ELF-1 (cell line): ENCODE results near the gene BRS3.
"Not testable (repeated sequence)": the region's sequence is repeated elsewhere in the genome, so short reads cannot be mapped to it uniquely, and the experiment has no call there.

Source experiments
- DNase-seq: peaks from one replicate; pipeline ENCODE4 v3.0.0-alpha.2; 2016; ENCODE audit warnings: low read depth, low spot score

Gene BRS3

DNA sequence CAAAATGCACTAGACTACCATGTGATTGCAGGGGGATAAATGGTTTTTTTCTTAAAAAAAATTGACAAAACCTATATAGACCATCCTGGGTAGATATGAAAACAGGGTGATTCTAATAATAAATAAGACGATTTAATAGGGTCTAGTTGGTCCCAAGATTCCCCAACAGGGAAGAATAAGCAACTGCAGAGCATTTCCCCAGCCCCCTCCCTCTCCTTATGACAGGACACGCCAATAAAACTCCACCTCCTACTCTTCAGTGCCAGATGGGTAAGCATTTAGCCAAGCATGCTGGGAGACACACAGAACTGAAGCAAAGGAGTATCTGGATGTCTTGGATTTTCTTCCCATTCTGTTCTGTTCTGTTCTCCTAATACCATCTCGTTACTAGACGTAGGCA is at the start of gene BRS3:
Gene BRS3 (plus strand): TSS at position 301 of the 400 bp plus-strand sequence. CDS start 168 bp downstream, outside the sequence.
- DNase-seq: no peak

DNA sequence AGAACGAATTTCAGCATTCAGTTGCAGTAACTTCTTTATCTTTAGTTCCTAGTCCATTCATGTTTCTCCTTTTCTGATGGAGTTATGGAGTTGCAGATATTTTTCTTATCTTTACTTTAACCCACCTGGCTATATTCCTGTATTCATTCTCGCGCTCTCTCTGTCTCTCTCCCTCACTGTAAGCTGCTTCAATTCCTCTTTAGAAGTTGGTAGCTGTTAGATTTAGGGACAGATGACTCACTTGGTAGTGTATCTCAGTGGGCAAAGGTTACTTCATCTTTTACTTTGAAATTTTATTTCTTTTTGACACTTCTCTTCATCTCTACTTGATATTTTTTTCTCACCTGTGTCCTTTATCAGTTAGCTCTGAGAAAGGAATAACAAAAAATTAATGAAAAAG is 49.6 kb upstream of the BRS3 start:
- DNase-seq: no peak

DNA sequence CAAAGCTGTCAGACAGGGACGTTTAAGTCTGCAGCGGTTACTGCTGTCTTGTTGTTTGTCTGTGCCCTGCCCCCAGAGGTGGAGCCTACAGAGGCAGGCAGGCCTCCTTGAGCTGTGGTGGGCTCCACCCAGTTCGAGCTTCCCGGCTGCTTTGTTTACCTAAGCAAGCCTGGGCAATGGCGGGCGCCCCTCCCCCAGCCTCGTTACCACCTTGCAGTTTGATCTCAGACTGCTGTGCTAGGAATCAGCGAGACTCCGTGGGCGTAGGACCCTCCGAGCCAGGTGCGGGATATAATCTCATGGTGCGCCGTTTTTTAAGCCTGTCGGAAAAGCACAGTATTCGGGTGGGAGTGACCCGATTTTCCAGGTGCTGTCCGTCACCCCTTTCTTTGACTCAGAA is 42.1 kb upstream of the BRS3 start:
- not testable (repeated sequence) for DNase-seq

DNA sequence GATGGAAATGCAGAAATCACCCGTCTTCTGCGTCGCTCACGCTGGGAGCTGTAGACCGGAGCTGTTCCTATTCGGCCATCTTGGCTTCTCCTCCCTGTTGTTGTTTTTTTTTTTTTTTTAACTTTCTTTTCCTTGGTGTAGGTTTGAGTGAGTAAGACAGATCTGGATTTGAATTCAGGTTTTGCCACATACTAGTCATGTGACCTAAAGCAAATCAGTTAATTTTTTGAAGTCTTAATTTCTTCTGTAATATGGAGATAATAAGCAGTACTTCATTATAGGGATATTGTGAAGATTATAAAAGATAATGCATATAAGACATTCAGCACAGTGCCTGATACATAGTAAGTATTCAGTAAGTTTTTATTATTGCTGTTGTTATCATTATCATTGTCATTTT is 41.5 kb upstream of the BRS3 start:
- no peak for DNase-seq

DNA sequence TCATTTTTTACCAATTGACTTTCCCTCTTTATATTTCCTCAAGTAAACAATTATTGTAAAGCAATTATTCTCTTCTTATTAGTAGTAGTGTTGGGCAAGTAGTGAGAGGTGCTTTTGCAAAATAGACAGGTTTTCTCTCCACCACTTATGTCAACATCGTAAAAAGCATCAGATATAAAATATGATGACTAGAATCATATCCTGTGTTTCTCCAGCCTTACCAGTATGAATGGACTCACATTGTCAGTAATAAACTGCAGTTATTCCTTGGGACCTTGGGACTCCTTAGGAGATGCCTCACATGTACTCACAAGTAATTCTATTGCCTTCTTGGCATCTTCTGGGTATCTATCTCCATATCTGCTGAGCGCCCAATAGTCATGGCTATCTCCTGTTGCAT is 40.4 kb upstream of the BRS3 start:
- DNase-seq: no peak

DNA sequence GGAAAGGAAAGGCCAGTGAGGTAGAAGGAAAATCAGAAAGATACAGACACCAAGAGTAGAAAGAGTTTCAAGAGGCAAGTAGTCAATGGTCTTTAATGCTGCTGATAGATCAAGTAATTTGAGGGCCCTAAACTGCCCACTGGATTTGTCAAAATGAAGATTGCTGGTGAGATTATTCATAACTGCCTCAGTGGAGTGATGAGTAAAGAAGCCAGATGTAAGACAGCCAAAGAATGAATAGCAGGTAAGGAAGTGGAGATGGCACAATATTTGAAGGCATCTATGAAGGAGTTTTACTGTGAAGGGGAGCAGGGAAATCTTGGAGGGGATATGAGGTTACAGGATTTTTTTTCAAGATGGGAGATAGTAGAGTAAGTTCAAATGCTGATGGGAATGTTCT is 39.8 kb upstream of the BRS3 start:
- no peak for DNase-seq

DNA sequence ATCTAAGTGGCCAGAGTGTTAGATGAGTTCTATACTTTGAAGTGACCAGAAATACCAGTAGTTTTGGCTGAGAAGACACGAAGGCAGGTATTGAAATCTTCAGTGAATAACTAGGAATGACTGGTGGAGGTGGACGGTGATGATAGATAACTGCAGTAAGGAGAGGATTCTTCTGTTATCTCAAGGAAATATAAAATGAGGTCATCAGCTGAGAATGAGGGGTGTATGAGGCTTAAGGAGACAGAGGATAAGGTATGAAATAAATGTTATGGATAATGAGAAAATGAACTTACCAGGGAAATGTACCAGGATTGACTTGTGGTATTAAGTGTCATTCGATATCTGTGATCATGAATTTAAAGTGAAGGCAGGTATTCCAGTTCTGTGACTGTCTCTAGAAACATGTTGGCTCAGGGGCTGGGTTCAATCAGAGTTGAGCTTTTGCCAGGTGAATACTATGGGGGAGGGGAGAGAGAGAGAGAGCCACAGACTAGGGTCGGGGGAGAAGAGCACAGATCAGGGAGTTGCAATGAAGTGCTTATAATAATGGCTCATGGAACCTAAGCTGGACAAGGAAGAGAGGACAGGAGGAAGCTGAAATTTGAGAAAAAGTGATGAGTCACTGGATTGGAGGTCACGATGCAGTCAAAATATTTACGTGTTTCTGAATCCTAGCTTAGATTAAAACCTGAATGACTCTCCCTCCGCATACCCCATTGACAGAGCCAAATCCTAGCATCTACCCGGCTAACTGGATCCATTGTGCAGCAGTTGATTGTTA is 37.5 kb upstream of the BRS3 start:
- DNase-seq: no peak

DNA sequence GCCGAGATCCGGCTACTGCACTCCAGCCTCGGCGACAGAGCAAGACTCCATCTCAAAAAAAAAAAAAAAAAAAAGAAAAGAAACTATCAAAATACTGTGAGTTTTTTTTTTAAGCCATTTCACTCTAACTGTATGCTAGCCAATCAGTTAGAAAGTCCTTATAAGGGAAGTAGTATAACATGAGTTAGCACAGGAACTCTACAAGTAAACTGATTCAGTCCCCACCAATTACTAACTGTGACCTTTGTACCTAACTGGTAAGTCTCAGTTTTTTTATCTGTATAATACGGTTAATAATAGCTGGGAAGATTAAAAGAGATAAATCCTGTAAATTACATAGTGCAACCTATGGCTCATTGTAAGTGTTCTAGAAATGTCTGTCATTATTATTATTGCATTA is 35.1 kb upstream of the BRS3 start:
- DNase-seq: no peak

DNA sequence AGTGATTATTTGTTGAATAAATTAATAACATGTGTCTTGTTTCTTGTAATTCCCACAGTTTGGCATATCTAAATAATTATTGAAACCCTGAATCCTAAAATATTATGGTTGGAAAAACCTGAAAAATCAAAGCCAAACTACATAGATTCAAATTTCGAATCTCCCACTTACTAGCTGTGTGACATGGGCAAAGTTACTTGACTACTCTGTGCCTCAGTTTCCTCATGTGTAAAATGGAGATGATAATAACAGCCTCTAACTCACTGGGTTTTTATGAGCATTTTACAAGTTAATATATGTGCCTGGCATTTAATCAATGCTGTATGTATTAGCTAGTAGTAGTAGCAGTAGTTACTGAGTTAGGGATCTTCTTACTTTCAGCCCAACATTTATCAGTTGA is 34.6 kb upstream of the BRS3 start:
- DNase-seq: no peak

DNA sequence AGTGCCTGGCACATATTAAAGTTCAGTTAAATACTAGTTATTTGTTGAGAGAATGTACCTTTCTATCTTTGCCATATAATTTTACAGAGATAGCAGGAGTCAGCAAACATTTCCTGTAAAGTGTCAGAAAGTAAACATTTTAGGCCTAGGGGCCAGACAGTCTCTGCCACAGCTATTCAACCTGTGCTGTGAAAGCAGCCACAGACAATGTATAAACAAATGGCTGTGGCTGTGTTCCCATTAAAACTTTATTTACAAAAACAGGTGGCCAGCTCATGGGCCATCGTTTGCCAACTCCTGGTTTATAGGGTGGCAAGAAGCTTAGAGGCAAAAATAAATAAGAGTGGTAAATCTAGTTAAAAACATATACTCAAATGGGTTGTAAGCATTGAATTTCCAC is 34.0 kb upstream of the BRS3 start:
- DNase-seq: no peak

DNA sequence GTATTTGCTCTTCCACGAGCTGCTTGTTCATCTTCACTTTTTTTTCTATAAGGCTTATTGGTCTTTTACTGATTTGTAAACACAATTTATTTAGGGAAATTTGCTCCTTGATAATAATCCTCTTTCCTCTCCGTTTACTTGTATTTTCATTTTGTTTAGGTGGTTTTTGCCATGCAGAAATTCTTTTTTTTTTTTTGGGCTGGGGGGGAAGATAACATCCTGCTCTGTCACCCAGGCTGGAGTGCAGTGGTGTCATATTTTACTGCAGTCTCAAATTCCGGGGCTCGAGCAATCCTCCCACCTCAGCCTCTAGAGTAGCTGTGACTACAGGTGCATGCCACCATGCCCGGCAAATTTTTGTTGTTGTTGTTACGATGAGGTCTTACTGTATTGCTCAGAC is 31.6 kb upstream of the BRS3 start:
- DNase-seq: no peak

DNA sequence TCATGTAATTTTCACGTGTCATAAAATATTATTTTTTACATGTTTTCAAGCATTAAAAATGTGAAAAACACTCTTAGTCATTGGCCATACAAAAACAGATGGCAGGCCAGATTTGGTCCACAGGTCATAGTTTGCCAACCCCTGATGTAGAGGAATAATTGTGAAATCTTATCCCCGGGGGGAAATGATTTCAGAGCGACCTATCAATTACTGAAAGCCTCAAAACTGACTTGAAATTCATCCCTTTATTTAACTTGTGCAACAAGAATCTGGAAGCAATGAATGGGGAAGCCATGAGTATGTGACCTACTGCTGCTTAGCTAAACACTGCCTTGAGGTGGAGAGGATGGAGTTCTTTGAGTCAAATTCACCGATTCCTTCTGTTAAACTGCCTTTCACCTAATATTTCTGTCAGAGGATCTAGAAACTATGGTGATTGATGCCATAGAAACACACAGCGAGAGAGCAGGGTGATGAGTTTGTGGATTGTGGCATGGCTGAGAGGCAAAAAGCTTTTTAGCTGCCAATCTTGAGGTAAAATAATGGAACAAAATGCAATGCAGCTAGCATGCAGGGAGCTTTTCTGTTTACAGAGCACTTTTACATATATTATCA is 30.3 kb upstream of the BRS3 start:
- DNase-seq: no peak

DNA sequence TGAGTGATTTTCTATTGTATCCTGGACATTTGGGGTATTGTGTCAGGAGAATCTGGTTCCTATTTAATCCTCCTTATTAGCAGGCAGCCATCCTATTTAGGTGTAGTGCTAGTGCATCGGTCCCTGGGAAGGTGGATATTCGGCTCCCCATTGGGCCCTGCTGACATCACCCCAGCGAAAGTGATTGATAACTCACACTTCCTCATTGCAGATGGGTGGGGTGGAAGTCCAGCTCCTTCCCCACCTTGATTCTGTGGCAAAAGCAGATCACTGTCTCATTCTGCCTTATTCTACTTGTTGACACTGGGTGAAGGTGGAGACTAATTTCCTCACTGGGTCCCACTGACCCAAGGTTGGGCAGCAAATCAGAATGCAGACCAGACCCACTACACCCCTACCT is 23.2 kb upstream of the BRS3 start:
- no peak for DNase-seq

DNA sequence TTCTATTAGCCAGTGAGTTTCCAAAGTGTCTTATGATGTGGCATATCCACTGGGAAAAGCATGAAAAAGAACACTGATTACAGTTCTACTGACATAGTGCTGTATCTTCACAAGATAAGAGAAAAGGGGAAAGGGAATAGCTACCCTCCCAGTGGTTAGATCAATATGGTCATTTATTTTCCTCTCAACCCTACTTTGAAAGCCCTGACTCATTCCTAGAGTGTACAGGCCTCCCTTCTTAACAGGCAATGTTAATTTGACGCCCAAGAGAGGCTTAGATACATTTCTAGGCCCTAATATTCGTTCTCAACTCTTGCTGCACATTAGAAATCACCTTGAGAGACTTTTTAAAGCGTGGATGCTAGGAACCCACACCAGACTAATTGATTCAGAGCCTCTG is 20.4 kb upstream of the BRS3 start:
- no peak for DNase-seq

DNA sequence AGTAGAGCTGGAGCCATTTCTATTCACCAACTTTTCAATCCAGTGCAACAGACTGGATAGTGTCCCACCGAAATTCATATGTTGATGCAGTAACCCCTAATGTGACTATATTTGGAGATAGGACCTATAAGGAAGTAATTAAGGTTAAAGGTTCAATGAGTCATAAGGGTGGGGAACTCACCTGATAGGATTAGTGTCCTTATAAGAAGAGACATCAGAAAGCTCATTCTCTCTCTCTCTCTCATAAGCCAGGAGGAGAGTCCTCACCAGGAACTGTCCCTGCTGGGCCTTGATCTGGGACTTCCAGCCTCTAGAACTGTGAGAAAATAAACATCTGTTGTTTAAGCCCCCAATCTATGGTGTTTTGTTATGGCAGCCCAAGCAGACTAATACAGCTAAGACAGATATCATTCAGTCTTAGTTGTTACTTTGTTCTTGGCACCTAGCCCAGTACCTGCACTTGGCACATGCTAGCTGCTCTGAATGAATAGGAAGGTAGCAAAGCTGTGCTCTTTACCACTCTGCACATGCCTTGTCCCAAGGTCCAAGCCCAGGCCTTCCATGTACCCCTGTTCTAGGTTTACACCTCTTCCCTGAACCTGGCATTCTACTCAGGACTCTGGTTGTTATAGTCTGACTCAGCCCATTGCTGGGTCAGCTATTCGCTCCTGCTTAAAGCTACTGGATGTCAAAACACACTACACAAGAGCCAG is 19.2 kb upstream of the BRS3 start:
- DNase-seq: no peak

DNA sequence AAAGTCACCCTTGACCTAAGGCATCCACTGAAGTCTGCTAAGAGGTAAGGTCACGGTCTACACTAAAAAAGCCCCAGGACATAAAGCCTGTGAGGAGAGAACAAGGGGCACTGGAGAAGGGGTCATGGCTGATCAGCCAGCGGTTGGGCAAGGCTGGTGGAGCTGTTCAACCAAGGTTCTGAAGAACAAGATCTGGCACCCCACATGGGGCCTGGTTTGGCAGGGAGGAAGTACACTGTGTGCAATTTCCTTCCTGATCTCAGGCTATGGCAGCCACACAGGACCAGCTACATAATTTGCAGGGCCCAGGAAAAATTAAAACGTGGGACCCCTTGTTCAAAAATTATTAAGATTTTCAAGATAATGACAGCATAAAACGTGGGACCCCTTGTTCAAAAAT is 14.1 kb upstream of the BRS3 start:
- DNase-seq: no peak

DNA sequence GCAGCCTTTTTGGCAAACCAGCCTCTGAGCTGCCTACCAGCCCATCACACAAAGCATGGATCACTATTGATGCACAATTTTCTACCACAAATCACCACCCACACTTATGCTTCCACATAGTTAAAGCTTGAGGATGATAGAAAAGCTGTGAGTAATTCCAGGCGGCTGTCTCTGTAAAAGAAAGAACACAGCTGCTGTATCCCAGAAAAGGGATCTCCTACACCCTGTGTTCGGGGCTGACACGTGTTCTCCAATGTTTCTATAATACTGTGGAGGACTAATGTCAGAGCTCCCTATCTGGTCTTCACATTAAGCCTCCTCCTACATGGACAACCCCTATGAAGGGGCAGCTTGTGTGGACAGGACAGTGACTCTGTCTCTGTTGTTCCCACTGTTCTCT is 12.5 kb upstream of the BRS3 start:
- no peak for DNase-seq

DNA sequence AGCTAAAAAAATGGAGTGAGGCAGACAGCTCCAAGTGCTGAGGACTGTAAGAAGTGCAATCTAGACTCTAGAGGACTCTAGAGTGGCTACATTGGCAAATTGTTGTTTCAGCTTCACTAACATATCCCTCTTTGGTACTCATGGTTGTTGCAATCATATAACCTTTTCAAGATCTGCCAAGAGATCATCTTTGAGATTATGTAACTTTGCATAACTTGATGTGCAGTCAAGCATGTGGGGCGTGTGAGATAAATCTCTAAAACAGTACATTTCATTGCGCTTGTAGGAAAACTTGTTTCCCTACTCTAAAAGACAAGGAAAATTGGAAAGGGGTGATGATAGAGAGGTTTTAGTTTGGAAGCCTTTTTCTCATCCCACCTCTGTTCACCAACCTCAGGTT is 11.2 kb upstream of the BRS3 start:
- DNase-seq: no peak

DNA sequence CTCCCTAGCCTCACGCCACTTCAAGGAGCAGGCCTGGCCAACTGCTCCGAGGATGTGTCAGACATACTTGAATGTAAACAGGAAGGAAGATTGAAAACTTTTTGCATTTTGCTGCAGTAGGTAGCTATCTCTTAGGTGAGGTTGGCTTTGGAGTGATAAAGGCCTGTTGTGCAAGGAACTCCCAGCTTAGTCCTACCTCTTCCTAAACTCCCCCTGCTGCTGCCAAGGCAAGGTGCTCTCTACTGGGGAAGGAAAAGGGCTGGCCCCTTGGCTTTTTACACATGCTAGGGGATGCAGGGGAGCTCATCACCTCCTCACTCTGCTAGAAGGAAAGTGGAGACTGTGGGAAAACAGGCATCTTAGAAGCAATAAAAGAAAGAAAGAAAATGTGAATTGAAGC is 10.7 kb upstream of the BRS3 start:
- DNase-seq: peak; percentile 32

DNA sequence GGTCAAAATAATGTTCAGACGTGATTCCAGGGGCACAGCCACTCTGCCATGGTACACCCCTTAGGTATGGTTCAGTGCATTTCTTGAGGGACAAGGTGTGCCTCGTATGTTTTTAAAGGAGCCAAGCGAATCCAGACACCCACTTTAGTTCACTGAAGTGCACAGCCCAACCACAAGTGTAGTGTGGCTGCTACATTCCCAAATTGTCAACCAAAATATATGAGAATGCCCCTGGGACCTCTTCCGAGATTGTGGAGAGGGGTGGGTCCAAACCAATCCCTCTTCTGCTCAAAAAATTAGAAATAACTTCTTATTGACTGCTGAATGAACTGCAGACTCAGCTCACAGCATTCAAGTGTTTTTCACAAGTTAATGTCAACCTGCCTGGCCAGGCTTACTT is 7.4 kb upstream of the BRS3 start:
- peak; percentile 31 for DNase-seq

DNA sequence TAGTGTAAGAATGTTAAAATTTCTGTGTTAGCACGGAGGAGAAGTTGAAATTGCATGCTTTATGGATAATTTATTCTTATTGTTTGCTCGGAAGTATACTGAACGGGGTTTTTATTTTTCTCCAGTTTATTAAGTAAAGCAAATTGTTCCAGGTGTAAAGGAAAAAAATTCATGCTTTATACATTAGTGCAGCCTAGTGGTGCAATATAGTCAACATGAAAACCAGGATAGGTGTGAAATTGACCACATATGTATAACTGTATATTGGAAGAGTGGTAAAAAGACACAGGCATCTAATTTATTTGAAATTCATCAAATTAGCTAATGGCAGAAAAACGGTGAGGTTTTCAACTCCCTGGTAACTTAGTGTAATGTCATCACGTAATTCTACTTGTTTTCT is 959 bp downstream of the BRS3 start:
- no peak for DNase-seq

DNA sequence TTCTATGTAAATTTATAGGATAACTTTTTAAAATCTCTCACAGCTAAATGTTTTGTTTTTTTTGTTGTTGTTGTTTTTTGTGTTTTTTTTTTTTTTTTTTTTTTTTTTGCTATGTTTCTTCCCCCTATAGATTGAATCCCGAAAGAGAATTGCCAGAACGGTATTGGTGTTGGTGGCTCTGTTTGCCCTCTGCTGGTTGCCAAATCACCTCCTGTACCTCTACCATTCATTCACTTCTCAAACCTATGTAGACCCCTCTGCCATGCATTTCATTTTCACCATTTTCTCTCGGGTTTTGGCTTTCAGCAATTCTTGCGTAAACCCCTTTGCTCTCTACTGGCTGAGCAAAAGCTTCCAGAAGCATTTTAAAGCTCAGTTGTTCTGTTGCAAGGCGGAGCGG is 4.1 kb downstream of the BRS3 start:
- DNase-seq: peak; percentile 12

DNA sequence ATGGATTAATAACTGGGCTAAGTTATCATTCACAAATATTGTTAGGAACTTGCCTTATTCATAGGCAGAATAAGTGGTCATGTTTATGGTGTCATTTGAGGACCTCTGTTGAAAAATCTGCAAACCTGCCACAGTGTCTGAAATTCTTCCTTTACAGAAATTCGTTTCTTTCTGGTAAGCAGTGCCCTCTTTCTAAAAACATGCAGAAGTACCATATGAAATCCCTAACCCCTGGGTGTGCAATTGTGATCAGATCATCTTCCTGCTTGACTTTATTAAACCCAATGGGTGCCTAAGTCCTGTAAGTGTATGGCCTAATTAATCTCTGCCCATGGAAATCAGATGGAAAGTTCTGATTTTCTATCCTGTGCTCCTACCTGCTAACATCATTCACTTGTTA is 5.3 kb downstream of the BRS3 start:
- no peak for DNase-seq
